MCF 10A (cell line): Measurements from ENCODE around the gene ZNF354C. TPM values are rescaled to one million over a fixed set of nuclear protein-coding genes. Genes with fewer than 3 reads are reported as not detected.

Experiments used
- BruUV-seq: library from RNA; stranded (reverse); fragments of 400-500 nt; replicated peaks from 2 replicates; lab custom pipeline; 2021; lab: Mats Ljungman, UMichigan
- CTCF ChIA-PET: fragments of 300-600 bp; sonication (Branson Sonifier 250); formaldehyde crosslinking; extraction: SDS; loops from one replicate; lab custom pipeline; 2021; ENCODE audit warnings: antibody characterized with exemption, inconsistent platforms; lab: Yijun Ruan, JAX
- POLR2A ChIA-PET: fragments of 300-600, 350-650 bp; sonication (Branson Sonifier 250); formaldehyde crosslinking; extraction: SDS; loops from one replicate; lab custom pipeline; 2020; ENCODE audit warnings: antibody characterized with exemption, inconsistent platforms; lab: Yijun Ruan, JAX
- DNase-seq: peaks from one replicate; pipeline ENCODE4 v3.0.0-alpha.2; 2018; ENCODE audit not compliant: unreplicated experiment
- H3K27ac Mint-ChIP-seq: one replicate; pipeline ENCODE4 v1.8.0; 2022; ENCODE audit warnings: mild to moderate bottlenecking, low read depth, mixed read lengths; ENCODE audit not compliant: unreplicated experiment
- H3K27me3 Mint-ChIP-seq: one replicate; pipeline ENCODE4 v1.8.0; 2022; ENCODE audit warnings: mixed read lengths; ENCODE audit not compliant: insufficient read depth, unreplicated experiment
- H3K36me3 Mint-ChIP-seq: one replicate; pipeline ENCODE4 v1.8.0; 2022; ENCODE audit warnings: mild to moderate bottlenecking, moderate library complexity, mixed read lengths; ENCODE audit not compliant: insufficient read depth, unreplicated experiment
- H3K4me1 Mint-ChIP-seq: one replicate; pipeline ENCODE4 v1.8.0; 2022; ENCODE audit warnings: mixed read lengths; ENCODE audit not compliant: insufficient read depth, unreplicated experiment
- H3K4me3 Mint-ChIP-seq: one replicate; pipeline ENCODE4 v1.8.0; 2022; ENCODE audit warnings: mild to moderate bottlenecking, moderate library complexity, mixed read lengths; ENCODE audit not compliant: unreplicated experiment
- H3K9me3 Mint-ChIP-seq: one replicate; pipeline ENCODE4 v1.8.0; 2022; ENCODE audit warnings: mixed read lengths; ENCODE audit not compliant: unreplicated experiment
- CTCF ChIP-seq: fragments of 200-600 bp; IDR thresholded peaks from one replicate; pipeline ENCODE4 v1.8.0; 2022; ENCODE audit warnings: antibody characterized with exemption, mild to moderate bottlenecking; ENCODE audit not compliant: unreplicated experiment
- intact Hi-C: fragments of 100-400 bp; cut with micrococcal nuclease; formaldehyde crosslinking; loops from 2 replicates; pipeline ENCODE4 v1.14.1; 2022
- total RNA-seq: library from RNA; stranded (reverse); gene quantifications from 2 replicates; pipeline ENCODE4 v1.2.3, GENCODE V29; 2022

Gene ZNF354C
- total RNA-seq, 1 experiment from 2014 or later, result 3.9 TPM

DNA sequence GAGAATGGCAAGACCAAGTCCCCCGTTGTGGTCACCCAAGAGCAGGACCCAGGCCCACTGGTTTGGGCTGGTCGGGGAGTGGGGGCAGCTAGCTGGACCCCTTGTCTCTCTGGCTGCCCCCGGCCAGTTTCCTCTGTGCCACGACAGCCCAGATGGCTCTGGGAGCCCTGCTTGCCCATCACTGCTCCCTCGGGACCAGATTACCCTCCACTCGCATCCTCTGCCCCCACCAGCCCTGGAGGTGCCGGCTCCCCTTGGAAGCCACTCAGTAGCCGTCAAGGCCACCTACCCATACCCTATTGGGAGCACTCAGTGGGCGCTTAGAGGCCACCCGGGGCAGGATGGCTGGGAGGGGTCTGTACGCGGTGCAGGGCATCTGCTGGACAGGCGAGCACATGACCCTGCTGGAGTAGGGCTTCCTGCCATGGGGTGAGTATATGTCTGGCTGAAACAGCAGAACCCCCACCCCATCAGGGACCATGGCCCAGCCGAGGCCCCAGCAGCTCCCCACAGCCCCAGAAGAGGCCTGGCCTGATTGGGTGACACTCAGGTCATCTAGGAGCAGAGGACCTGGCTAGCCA is 70.0 kb downstream of the ZNF354C start:
- DNase-seq, result no peak
- intact Hi-C loops, result no loop called here
- Mint-ChIP-seq H3K4me3 (no peak overlapping the region), H3K4me1 (peaks cover 4% of the 10 kb centered on the region), H3K9me3 (peaks cover 31% of the 10 kb centered on the region), H3K27ac (no peak overlapping the region), H3K27me3 (no peaks in the 10 kb centered on the region), H3K36me3 (no peaks in the 10 kb centered on the region)
- BruUV-seq, result no TSS peak
- no peak for TF ChIP-seq CTCF
- CTCF ChIA-PET, result interaction anchor here (0.6 kb wide), 1 partner anchor 240 kb away, joined by 3 read pairs; no protein-coding TSS in a partner anchor
- POLR2A ChIA-PET, result no interaction called here

DNA sequence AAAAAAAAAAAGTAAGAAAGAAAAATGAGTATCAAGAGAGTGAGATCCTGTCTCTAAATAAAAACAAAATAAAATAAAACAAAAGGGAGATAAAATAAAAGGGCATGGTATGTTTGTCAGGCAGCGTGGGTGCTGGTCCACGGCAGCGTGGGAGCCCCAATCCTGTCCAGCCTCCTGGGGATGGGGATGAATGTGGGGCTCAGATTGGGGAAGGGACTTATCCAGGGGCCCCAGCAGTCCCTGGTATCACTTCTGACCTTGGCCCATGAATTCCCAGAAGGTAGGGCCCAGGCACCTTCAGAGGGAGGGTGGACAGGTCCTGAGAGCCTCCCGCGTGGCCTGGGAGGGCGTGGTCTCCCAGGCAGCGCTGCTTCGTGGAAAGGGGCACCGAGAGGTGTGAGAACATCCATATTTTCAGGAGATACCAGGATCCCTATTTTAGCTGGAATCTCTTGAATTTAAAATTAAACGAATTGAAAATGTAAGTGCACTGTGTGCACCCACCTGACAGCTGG is 71.2 kb downstream of the ZNF354C start:
- H3K4me3 Mint-ChIP-seq, result no peak overlapping the region
- ChIA-PET POLR2A (interaction anchor here (0.7 kb wide), 1 partner anchor 38 kb away, joined by 3 read pairs; no protein-coding TSS in a partner anchor), CTCF (no interaction called here)
- DNase-seq, result no peak
- intact Hi-C loops, result no loop called here
- peaks cover 26% of the 10 kb centered on the region for H3K9me3 Mint-ChIP-seq
- H3K27ac Mint-ChIP-seq, result no peak overlapping the region
- no TSS peak for BruUV-seq
- no peak for TF ChIP-seq CTCF
- peaks cover 4% of the 10 kb centered on the region for H3K4me1 Mint-ChIP-seq
- H3K36me3 Mint-ChIP-seq, result no peaks in the 10 kb centered on the region
- H3K27me3 Mint-ChIP-seq, result no peaks in the 10 kb centered on the region

GRCh38 chr5:179131886-179132585 is 71.9 kb downstream of the ZNF354C start:
- ChIA-PET CTCF (no interaction called here), POLR2A (interaction anchor here (0.7 kb wide), 1 partner anchor 38 kb away, joined by 3 read pairs; no protein-coding TSS in a partner anchor)
- no peak for DNase-seq
- no peak for TF ChIP-seq CTCF
- BruUV-seq, result no TSS peak
- Mint-ChIP-seq H3K4me3 (no peak overlapping the region), H3K27me3 (no peaks in the 10 kb centered on the region), H3K27ac (no peak overlapping the region), H3K4me1 (peaks cover 4% of the 10 kb centered on the region), H3K9me3 (peaks cover 19% of the 10 kb centered on the region), H3K36me3 (no peaks in the 10 kb centered on the region)
- intact Hi-C loops, result no loop called here

DNA sequence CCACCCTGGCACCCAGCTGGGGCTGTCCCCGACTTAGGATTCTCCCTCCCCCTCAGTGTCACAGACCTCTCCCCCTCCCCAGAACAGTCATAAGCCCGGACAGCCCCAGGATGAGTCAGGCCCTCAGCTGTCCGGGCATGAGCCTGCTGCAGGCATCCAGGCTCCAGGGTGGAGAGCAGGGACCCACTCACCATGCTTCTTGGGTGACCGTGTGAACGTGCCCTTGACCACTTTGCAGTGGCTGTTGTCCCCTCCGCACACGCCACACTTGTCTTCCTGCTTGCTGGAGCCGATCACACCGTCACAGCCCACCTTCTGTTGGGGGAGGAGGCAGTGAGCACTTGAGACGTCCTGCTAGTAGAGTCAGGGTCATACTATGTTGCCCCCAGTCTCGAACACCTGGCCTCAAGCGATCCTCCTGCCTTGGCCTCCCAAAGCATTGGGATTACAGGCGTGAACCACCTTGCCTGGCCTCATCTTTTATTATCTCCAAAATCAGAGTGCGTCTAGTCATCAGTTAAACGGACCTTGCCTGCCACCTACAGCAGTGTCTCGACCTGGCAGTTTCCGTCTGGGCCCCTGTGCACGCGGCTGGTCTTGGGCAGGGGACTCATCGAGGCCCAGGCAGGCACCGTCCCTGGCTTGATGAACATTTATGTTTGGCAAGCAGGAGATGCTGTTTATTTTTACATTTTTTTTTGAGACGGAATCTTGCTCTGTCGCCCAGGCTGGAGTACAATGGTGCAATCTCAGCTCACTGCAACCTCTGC is 72.6 kb downstream of the ZNF354C start:
- intact Hi-C loops, result no loop called here
- BruUV-seq, result no TSS peak
- ChIA-PET POLR2A (no interaction called here), CTCF (interaction anchor here (0.6 kb wide), 1 partner anchor 31 kb away, joined by 3 read pairs; no protein-coding TSS in a partner anchor)
- Mint-ChIP-seq H3K27ac (no peak overlapping the region), H3K4me3 (no peak overlapping the region), H3K9me3 (peaks cover 16% of the 10 kb centered on the region), H3K4me1 (peaks cover 4% of the 10 kb centered on the region), H3K36me3 (no peaks in the 10 kb centered on the region), H3K27me3 (no peaks in the 10 kb centered on the region)
- no peak for TF ChIP-seq CTCF
- no peak for DNase-seq
